Stimulated activated CD4-positive, alpha-beta T cell treated with anti-CD3 and anti-CD28 coated beads, Interleukin-1b, Interleukin-23, amount 100 ng/mL, for 24 hours (primary cell): ENCODE results near the gene HEMK1.

Experiments used
- DNase-seq, 4 experiments: peaks; one replicate each; pipeline ENCODE4 v3.0.0-alpha.2; 2020; ENCODE audit warnings: low read depth in 4 of 4, low spot score in 1 of 4

Gene HEMK1

DNA sequence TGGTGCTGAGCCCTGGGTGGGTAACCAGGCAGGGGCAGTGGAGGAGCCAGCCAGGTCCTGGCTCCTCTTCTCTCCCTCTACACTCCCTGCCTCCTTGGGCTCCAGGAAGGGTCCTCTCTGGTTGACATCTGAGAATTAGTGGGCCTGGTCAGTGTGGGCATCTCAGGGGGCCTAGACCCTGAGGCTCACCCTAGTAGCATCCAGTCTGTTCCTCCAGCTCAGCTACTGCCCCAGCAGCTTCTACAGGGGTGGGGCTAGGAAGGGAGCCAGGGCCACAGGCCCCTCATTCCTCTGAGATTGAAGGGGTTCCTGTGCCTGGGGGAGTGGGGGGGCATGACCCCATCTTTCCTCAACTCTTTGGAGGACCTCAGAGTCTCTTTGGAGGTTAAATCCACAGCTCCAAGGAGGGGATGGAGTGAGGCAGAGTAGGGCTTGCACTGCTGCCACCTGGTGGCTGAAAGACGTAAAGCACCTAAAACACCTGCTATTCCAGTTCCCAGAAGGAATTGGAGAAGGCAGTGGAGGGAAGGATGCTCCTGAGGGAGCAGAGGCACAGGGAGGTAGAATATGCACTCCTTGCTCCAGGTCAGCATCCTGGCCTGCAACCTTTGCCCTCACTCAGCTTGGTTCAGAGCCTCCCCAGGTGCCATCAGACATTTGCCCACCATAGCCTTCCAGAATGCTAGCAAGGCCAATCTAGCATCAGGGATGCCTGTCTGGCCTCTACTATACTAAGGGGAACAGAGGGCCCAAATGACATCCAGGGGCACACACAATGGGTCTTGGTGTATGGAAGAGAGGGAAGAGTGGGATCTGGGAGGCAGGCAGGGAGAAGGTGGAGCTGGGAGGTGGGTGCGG lies 26.9 kb upstream of the HEMK1 start:
- peak; percentile 6 to 49 (median 42) for DNase-seq

DNA sequence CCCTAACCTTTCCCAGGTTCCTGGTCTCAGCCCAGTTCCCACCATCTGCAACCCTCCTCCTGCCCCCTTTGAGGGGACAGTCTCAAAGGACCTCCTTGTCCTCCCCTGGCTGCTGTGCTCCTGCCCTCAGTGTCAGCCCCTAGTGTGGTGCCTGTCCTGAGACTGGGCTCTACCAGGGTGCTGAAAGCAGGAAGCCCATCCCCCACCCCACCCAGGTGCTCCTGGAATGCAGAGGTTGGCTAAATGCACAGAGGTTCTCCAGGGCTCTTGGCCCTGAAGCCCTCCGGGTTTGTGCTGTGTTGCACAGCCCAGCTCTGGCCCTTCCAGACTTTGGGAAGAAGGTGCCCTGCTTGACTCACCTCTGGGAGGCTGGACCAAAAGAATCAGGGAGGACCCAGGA lies 23.5 kb upstream of the HEMK1 start:
- DNase-seq, result no peak

GRCh38 chr3:50549226-50549625 lies 20.1 kb upstream of the HEMK1 start:
- no peak for DNase-seq

DNA sequence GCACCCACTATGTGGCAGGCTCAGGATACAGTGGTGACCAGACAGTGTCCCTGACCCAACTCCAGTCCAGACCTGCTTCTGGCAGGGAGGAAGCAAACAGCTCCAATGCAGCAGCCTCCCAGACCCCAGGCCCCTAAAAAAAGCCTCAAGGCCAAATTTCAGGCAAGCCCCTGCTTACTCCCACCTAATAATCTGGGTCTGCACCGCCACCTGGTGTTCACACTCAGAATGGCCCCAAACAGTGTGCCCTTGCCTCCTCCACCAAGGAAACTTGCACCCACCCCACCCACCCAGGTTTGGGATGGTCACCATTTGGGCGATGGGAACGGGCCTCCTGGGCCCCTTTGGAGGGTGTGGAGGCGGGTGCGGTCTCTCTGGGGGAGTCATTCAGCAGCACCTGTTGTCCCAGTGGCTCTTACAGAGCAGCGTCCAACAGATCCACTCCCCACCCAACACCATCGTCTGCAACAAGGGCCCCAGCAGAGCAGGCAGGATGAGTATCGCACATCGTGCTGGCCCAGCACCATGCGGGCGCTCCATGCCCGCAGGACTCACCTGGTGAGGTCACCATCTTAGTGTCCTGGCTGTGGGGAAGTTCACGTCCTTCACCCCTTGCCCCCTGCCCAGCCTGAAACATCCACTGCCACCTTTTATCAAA lies 19.1 kb upstream of the HEMK1 start:
- peak in 3 of 4 experiments; percentile 45 to 51 (median 48) for DNase-seq

- DNase-seq, result no peak
These were observed 18.2 kb upstream of the HEMK1 start for GRCh38 chr3:50551054-50551659.

GRCh38 chr3:50551681-50552435 lies 17.5 kb upstream of the HEMK1 start:
- DNase-seq, result no peak

GRCh38 chr3:50552598-50552997 lies 16.7 kb upstream of the HEMK1 start:
- no peak for DNase-seq

- no peak for DNase-seq
These were observed 14.8 kb upstream of the HEMK1 start for GRCh38 chr3:50554553-50554952.

DNA sequence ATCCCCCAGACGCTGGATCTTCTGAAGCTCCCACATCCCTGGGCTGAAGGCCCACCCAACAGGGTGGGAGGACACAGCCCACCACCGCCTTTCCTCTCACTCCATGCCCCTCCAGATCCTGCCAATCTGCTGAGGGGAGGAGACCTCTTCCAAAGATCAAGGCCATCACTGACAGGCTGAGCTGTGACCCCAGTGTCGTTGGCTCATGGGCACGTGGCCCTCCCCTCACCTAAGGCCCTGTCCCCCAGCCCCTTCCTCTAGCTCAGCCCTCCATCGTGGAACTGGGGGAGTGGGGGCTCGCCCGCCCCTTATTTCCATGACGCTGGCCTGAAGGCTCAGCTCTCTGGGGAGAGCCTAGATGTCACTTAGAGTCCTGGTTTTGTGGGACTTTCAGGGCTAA lies 12.2 kb upstream of the HEMK1 start:
- no peak for DNase-seq

GRCh38 chr3:50557915-50558314 lies 11.4 kb upstream of the HEMK1 start:
- no peak for DNase-seq

DNA sequence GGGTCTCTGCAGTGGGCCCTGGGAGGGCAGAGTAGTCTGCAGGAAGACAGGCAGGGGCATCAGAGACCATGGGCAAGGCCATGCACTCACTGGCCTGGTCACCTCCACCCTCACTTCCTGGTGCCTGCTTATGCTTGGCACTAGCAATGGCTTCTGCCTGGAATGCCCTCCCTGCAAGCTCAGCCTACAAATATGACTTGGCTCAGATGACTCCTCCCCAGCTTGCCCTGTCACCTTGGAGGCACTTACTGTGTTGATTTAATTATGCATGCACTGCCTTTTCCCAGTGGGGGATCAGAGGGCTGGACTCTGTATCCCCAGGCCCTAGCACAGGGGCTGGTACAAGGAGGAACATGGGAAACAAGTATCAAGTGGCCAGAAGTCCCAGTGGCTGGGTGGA lies 9.6 kb upstream of the HEMK1 start:
- DNase-seq, result no peak

- no peak for DNase-seq
These were observed 6.5 kb upstream of the HEMK1 start for GRCh38 chr3:50562861-50563260.

GRCh38 chr3:50563867-50564266 lies 5.5 kb upstream of the HEMK1 start:
- no peak for DNase-seq

GRCh38 chr3:50564321-50564720 lies 5.0 kb upstream of the HEMK1 start:
- DNase-seq, result no peak

- DNase-seq, result no peak
These were observed 2.3 kb upstream of the HEMK1 start for GRCh38 chr3:50567011-50567385.

GRCh38 chr3:50567386-50568167 lies 1.7 kb upstream of the HEMK1 start, which contains the start of gene C3orf18:
C3orf18 (minus strand) TSS chr3:50567747; CDS start chr3:50565699, 2,048 bp downstream.
- DNase-seq, result peak; percentile 85 to 96 (median 90)

DNA sequence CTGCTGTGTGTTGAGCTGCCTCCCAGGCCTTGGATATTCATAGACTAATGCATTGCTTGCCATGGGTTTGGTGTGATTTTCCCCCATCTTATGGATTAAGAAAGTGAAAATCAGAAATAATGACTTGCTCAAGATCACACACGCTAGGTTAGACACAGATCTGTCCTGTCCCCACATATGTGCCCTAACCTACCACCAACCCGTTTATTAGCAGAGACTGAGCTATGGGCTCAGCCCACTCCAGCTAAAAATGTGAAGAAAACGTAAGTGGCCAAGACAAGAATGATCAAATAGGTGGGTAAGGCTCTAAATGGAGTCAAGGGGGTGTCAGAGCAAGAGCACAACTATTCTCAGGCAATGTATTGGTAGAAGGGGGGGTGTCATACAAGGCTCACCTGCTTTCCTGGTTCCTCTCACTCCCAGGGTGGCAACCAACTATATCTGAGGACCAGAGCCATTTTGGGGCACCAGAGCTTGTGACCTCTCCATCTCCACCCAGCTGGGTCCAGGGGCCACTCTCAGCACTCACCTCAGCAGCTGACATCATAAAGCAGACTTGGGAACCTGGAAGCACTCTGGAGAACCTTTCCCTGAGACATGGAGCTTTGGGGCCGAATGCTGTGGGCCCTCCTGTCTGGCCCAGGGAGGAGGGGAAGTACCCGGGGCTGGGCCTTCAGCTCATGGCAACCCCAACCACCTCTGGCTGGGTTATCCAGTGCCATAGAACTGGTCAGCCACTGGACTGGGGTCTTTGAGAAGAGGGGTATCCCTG lies 1.4 kb downstream of the HEMK1 start:
- no peak for DNase-seq

DNA sequence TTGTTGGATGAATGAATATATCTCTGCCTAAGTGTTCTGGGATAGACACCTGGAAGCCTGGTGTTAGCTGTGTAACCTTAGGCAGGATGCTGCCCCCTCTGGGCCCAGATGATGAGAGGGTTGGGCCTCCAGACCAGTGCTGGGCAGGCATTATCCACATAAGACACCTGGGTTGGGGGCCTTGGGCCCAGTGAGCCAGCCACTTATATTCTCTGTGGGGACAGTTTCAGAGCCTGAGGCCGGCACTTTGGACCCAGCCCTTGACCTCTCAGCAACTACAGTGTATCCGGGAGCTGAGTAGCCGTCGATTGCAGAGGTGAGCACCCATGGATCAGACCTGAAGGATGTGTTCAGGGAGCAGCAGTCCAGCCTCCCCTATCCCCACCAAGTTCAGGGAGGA lies 2.2 kb downstream of the HEMK1 start:
- DNase-seq, result no peak

DNA sequence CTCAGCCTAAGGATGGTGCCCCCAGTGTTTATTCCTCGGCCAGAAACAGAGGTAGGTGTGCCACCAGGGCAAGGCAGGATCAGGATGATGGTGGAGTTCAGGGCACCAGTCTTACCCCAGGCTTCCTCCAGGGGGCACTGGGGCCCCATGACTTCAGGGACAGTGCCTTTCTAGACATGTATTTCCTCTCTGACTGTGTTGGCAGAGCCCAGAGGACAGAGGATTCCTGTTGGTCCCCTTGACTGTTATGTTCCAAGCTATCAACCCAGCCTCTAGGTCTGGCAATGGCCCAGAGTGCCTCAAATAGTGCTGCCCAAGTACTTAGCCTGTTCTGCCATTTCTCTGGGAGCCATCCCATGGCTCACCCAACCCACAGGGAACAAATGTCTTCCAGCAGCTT lies 2.8 kb downstream of the HEMK1 start:
- DNase-seq, result peak in 3 of 4 experiments; percentile 63 to 80 (median 74)
